Transverse colon (tissue), 4 donors: ENCODE data around the gene ADD3.

ENCODE experiments used
- EP300 ChIP-seq: sonication (generic); formaldehyde crosslinking; IDR thresholded peaks from one replicate; pipeline ENCODE4 v1.6.1; 2017; ENCODE audit warnings: antibody characterized with exemption, low read depth
- POLR2A ChIP-seq: fragments of 450-650 bp; IDR thresholded peaks from one replicate; pipeline ENCODE4 v1.6.1; 2016; ENCODE audit warnings: antibody characterized with exemption, mild to moderate bottlenecking, moderate library complexity
- POLR2AphosphoS5 ChIP-seq, 3 donors: sonication (generic); formaldehyde crosslinking; IDR thresholded peaks; one replicate each; pipeline ENCODE4 v1.6.1; 2016; ENCODE audit warnings: antibody characterized with exemption in 3 of 3
- TF ChIP-seq, protein P1 (sequence below), 5 experiments: fragments of 200-600 bp in 3 of 5; fragments of 450-650 bp in 2 of 5; sonication (generic) in 3 of 5; IDR thresholded peaks; 1 replicate in 2 of 5; 2 replicates in 3 of 5; pipeline ENCODE4 v1.5.1; 2016 to 2017; ENCODE audit warnings: antibody characterized with exemption in 5 of 5, inconsistent platforms in 3 of 5, mild to moderate bottlenecking in 2 of 5, moderate library complexity in 1 of 5

DNA sequence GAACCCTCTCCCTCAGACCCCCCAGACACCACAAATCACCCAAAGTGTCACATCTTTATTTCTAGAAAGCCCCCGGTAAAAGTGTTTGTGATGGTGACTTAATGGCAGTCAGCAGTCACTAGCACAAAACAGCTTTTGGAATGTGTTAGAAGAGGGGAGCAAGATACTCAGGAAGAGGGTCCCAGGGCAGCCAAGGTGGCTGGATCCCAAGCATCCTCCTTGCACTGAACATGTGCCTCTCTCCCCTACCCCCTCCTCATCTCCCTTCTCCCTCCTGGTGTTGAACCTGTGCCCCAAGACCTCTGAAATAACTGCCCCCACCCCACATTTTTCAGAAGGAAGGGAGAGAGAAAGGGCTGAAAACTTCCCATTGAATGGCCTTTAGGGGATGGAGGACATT, 161.8 kb downstream of the ADD3 start:
- TF ChIP-seq, protein P1, sequence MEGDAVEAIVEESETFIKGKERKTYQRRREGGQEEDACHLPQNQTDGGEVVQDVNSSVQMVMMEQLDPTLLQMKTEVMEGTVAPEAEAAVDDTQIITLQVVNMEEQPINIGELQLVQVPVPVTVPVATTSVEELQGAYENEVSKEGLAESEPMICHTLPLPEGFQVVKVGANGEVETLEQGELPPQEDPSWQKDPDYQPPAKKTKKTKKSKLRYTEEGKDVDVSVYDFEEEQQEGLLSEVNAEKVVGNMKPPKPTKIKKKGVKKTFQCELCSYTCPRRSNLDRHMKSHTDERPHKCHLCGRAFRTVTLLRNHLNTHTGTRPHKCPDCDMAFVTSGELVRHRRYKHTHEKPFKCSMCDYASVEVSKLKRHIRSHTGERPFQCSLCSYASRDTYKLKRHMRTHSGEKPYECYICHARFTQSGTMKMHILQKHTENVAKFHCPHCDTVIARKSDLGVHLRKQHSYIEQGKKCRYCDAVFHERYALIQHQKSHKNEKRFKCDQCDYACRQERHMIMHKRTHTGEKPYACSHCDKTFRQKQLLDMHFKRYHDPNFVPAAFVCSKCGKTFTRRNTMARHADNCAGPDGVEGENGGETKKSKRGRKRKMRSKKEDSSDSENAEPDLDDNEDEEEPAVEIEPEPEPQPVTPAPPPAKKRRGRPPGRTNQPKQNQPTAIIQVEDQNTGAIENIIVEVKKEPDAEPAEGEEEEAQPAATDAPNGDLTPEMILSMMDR (IDR thresholded peaks at IDR 0.05), result no peak
- no peak for TF ChIP-seq EP300
- TF ChIP-seq POLR2AphosphoS5 (IDR thresholded peaks at IDR 0.05), result no peak
- TF ChIP-seq POLR2A, result no peak
